ENCODE results near the gene GAS6.
"Not testable (repeated sequence)": the region's sequence is repeated elsewhere in the genome, so short reads cannot be mapped to it uniquely, and the experiment has no call there.

The GAS6 gene

GRCh38 chr13:113794086-113794485 is 69.8 kb downstream of the GAS6 start:
- no peak overlapping the region for H3K4me3 ChIP-seq (ENCODE audit: low read depth, low read length)
- TF ChIP-seq CTCF (conservative IDR thresholded peaks at IDR 0.05; ENCODE audit: low read depth, low read length), result no peak
- DNase-seq (ENCODE audit: low read depth), result no peak

GRCh38 chr13:113793718-113794085 is 70.2 kb downstream of the GAS6 start:
- no peak overlapping the region for H3K4me3 ChIP-seq (ENCODE audit: low read depth, low read length)
- no peak for TF ChIP-seq CTCF (conservative IDR thresholded peaks at IDR 0.05; ENCODE audit: low read depth, low read length)
- DNase-seq (ENCODE audit: low read depth), result no peak

GRCh38 chr13:113792886-113793717 is 70.8 kb downstream of the GAS6 start:
- DNase-seq (ENCODE audit: low read depth), result no peak
- TF ChIP-seq CTCF (conservative IDR thresholded peaks at IDR 0.05; ENCODE audit: low read depth, low read length), result no peak
- H3K4me3 ChIP-seq (ENCODE audit: low read depth, low read length), result no peak overlapping the region

- no peak overlapping the region for H3K4me3 ChIP-seq (ENCODE audit: low read depth, low read length)
- DNase-seq (ENCODE audit: low read depth), result no peak
- no peak for TF ChIP-seq CTCF (conservative IDR thresholded peaks at IDR 0.05; ENCODE audit: low read depth, low read length)
Measured at GRCh38 chr13:113792236-113792770, 71.6 kb downstream of the GAS6 start.

- no peak for DNase-seq (ENCODE audit: low read depth)
- H3K4me3 ChIP-seq (ENCODE audit: low read depth, low read length), result no peak overlapping the region
- TF ChIP-seq CTCF (conservative IDR thresholded peaks at IDR 0.05; ENCODE audit: low read depth, low read length), result no peak
Measured at GRCh38 chr13:113791761-113792160, 72.1 kb downstream of the GAS6 start.

- H3K4me3 ChIP-seq (ENCODE audit: low read depth, low read length), result no peak overlapping the region
- no peak for TF ChIP-seq CTCF (conservative IDR thresholded peaks at IDR 0.05; ENCODE audit: low read depth, low read length)
- no peak for DNase-seq (ENCODE audit: low read depth)
Measured at GRCh38 chr13:113791226-113791625, 72.7 kb downstream of the GAS6 start.

- DNase-seq (ENCODE audit: low read depth); H3K4me3 ChIP-seq (ENCODE audit: low read depth, low read length): not testable (repeated sequence)
Measured at GRCh38 chr13:113789931-113790330, 73.9 kb downstream of the GAS6 start.

Measured in choroid plexus epithelial cell (primary cell).